Inflammatory macrophage (primary cell): ENCODE measurements around the gene RBBP5.

Experiments used
- DNase-seq, 2 donors: peaks; one replicate each; pipeline ENCODE4 v3.0.0-alpha.2; 2020 to 2022

Gene RBBP5

DNA sequence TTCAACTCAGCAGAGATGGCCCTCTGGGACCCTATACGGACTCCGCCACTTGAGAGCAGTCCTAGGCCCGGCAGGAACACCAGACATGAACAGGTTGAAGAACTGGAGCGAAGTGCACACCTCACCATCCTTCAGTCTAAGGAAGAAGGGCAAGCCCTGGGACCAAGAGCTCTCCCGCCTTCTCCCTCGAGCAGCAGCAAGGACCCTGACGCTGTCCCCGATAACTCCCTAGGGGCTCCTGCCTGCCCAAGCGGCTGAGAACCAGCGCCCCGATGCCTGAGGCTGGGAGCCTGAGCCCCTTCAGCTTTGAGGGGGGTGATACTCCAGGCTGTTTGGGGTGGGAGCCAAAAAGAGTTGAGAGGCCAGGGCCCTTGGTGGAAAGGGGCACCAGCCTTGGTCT lies 47.7 kb downstream of the RBBP5 start:
- DNase-seq, result no peak

DNA sequence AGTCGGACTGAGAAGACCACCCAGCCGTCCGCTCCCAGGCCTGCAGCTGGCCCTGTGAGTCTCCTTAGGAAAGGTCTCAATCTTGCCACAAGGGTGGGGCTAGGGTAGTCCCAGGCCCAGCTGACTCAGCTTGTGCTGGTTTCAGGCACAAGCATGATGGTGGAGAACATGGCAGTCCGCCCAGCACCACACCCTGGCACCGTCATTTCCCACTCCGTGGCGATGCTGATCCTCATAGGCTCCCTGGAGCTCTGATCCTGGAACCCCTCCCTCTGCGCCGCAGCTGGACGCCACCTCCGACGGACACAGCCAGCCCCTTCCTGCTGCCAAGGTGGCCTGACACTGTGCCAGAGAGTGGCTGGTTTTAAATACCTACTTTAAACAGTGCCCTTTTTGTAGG lies 48.3 kb downstream of the RBBP5 start:
- no peak for DNase-seq

DNA sequence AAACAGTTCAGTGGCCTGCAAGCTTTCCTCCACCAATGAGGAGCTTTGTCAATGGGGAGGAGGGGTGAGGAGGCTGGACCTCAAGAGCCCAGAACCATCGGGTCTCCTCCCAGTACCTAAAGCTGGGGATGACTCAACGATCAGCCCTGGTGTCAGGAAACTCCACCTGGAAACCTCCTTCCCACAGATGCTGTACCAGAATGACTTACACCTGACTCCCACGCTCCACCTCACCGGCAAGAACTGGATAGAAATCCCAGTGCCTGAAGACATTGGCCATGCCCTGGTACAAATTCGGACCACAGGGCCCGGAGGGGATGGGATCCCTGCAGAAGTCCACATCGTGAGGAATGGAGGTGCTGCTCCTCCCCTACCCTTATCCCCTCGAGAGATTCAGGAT lies 48.9 kb downstream of the RBBP5 start:
- no peak for DNase-seq

GRCh38 chr1:205072286-205072685 lies 49.5 kb downstream of the RBBP5 start:
- no peak for DNase-seq

GRCh38 chr1:205071801-205072200 lies 50.0 kb downstream of the RBBP5 start:
- no peak for DNase-seq

GRCh38 chr1:205071028-205071409 lies 50.8 kb downstream of the RBBP5 start:
- no peak for DNase-seq

DNA sequence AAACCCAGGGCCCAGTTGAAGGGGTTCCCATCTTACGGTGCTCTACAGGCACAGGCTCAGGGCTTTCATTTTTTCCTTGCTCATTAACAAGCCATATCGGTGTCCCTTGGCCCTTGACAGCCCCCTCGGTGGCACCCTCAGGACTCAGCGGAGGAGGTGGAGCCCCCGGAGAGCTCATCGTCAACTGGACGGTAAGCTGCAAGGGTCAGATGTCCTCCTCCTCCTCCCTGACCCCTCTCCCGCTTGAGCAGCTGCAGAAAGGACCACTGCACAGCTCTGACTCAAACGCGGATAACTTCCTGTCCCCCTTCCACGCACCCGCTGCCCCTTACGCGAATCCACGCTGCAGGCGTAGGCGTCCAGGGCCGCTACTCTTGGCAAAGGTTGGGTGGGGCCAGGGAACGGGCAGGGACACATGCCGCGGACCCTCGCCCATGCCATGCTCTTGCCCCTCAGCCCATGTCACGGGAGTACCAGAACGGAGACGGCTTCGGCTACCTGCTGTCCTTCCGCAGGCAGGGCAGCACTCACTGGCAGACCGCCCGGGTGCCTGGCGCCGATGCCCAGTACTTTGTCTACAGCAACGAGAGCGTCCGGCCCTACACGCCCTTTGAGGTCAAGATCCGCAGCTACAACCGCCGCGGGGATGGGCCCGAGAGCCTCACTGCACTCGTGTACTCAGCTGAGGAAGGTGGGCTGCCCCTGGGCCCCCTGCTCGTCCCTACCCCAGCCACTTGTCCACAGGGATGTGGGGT lies 52.2 kb downstream of the RBBP5 start:
- no peak for DNase-seq

DNA sequence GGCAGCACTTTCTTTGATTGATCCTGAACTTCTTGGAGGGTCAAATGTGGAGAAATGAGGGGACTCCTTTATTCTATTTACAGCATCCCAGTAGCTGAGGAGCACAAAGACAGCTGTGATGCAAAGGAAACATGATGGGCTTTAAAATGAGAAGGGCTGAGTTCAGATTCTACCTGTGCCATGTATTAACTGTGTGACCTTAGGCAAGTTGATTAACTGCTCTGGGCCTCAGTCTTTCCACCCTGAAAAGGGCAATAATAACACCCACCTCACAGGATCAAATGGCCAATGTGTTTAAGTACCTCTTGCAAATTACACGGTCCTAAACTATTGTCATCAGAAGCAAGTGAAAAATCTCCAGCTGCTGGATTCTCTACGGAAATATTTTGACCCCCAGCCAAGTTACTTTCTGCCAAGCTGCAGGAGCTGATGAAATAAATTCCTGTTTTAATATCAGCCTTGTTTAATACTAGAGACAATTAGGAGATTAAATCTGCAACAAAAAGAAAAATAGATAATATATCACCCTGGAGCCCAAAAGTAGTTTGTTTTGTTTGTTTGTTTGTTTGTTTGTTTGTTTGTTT lies 53.2 kb downstream of the RBBP5 start:
- DNase-seq, result no peak

DNA sequence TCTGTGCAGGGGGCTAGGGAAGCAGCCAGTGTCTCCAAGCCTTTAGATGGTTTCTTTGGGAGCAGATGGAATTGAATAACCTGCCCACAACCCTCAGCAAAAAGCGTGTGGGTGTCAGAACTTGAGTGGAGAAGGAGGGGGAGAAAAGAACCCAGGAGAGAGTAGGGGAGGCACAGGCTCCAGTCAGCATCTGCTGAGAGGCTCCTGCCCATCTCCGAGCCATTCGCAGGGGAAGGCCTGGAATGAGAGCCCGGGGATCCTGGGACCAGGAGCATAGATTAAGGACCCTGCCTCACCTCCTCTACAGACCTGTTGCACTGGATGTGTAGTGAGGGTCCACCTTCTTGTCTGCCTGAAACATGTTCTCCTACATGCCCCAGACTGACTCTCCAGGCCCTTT lies 53.8 kb downstream of the RBBP5 start:
- no peak for DNase-seq

GRCh38 chr1:205067031-205067430 lies 54.7 kb downstream of the RBBP5 start:
- no peak for DNase-seq

DNA sequence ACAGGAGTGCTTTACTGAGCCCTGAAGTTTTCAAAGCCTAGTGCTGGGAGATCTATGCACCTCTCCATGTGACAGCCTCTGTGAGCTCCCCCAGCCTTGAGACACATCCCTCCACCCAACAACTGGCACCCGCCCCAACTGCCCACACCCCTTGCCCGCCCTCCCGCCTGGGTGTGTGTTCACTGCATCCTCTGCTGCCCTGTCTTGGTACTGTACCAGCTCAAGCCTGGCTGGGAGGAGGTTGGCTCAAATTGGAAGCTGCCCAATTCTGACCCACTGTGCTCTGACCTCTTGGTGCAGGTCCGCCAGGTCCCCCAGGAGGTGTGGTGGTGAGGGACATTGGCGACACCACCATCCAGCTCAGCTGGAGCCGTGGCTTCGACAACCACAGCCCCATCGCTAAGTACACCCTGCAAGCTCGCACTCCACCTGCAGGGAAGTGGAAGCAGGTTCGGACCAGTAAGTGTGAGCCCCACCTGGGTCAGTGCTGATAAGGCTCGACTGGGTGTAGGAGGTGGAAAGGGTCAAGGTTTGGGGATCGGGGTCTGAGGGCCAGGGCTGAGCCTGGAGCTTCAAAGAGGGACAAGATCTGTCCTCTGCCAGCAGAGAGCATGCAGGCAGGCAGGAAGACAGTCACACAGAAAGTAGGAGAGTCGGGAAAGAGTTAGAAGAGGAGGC lies 55.5 kb downstream of the RBBP5 start:
- DNase-seq, result no peak

DNA sequence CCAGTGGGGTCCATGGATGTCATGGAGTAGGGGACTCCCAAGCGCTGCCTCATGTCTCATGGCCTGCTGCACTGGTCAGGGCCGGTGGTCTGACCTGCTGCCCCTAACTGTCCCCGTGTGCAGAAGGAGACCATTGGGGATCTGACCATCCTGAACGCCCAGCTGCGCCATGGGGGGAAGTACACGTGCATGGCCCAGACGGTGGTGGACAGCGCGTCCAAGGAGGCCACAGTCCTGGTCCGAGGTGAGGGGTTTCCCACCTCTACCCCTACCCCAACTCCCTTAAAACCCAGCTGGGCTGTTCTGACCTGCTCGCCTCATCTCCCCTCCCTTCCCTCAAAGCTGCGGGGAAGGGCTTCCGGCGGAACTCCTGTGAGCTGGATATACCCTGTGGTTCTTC lies 56.1 kb downstream of the RBBP5 start:
- DNase-seq, result no peak

DNA sequence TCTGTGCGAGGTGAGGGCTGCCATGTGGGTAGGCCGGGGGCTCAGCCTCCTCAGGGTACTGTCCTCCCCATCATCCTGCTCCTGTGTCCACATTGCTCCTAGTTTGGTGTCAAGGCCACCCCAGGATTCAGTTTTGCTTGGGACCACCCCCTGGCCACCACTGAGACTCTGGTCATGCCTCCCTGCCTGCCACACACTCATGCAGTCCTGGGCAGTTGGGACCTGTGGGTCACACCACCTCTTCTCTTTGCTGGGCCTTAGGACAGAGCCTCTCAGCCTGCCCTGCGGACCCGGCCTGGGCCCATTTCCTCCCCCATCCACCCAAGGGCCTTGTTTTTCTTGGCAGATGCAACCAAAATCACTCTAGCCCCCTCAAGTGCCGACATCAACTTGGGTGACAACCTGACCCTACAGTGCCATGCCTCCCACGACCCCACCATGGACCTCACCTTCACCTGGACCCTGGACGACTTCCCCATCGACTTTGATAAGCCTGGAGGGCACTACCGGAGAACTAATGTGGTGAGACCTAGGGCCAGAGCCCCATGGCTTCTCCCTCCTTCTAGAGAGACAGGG lies 56.9 kb downstream of the RBBP5 start:
- DNase-seq, result no peak

DNA sequence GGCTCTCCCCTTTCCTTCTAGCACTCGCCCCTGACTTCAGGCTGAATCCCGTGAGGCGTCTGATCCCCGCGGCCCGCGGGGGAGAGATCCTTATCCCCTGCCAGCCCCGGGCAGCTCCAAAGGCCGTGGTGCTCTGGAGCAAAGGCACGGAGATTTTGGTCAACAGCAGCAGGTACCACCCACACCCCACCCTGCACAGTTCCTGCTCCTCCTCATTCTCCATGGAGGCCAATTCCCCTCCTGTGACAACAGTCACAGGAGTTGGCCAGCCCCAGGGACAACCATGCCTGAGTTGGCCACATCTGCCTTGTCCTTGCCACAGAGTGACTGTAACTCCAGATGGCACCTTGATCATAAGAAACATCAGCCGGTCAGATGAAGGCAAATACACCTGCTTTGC lies 57.5 kb downstream of the RBBP5 start:
- DNase-seq, result no peak

DNA sequence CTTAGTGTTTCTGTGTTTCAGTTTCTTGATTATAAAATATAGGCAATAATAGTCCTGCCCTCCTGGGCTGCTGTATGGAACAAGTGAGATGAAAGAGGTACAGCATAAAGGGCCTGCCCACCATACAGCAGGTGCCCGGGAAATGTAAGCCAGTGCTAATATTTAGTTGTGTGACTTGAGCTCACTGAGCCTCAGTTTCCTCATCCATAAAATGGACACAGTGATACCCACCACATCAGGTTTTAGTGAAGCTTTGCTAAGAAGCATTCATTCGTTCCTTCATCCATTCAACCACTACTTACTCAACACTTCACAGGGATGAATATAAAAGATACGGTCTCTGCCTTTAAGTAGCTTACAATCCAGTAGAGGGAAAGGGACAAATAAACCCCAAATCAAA lies 58.9 kb downstream of the RBBP5 start:
- no peak for DNase-seq

DNA sequence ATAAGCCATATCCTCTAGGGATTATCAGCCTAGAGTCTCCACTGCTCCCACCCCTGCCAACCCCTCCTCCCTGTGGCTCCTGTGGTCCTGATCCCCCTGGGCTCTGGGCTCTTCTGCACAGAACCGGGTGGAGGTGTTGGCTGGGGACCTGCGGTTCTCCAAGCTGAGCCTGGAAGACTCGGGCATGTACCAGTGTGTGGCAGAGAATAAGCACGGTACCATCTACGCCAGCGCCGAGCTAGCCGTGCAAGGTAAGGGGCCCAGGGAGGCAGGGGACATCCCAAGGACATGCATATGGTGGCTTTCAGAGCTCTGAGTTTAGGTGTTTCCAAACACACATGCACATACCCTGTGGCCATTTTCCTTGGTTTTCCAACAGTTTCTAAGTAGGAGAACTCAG lies 59.5 kb downstream of the RBBP5 start:
- no peak for DNase-seq

GRCh38 chr1:205061665-205062069 lies 60.1 kb downstream of the RBBP5 start:
- DNase-seq, result peak; percentile 63 to 66

- DNase-seq, result no peak
These were observed 60.6 kb downstream of the RBBP5 start for GRCh38 chr1:205061227-205061626.

DNA sequence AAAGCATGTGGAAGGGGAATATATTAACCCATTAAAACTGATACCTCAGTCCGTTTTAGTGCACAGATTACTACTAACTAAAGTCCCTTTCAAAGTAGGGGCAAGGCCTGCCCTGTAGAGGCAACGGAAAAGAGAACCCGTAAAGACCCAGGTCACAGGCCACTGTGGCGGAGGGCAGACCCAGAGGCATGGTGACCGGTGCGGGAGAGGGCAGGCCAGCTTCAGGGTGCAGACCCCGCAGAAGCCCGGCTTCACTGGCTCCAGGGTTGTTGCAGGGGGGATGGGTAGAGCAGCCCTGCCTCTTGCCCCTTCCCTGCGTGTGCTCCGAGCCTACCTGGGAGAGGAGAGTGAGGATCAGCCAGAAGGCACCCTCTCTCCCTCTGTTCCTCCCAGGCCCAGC lies 61.0 kb downstream of the RBBP5 start:
- DNase-seq, result no peak

GRCh38 chr1:205059660-205060059 lies 62.1 kb downstream of the RBBP5 start:
- no peak for DNase-seq

GRCh38 chr1:205058853-205059252 lies 62.9 kb downstream of the RBBP5 start:
- DNase-seq, result no peak

GRCh38 chr1:205057808-205058575 lies 63.8 kb downstream of the RBBP5 start:
- no peak for DNase-seq

- no peak for DNase-seq
These were observed 64.7 kb downstream of the RBBP5 start for GRCh38 chr1:205056956-205057568.
